ENCODE results near the gene SV2B. TPM values are rescaled to one million over a fixed set of nuclear protein-coding genes. Genes with fewer than 3 reads are reported as not detected.

SV2B gene
- total and polyA plus RNA-seq, 2 donors (not counting 3 experiments of a cell fraction or from before 2014, with no cell fraction given) = not detected

GRCh38 chr15:91126080-91126479 is 26.0 kb downstream of the SV2B start:
- H3K4me1 ChIP-seq (ENCODE audit: control insufficient read depth, extremely low read depth, insufficient read depth, low read length) = no peaks in the 10 kb centered on the region
- no TSS peak for BruUV-seq (replicated peaks)
- no peak overlapping the region for H3K9ac ChIP-seq (replicated peaks; ENCODE audit: extremely low read depth, insufficient read depth, low read length)
- DNase-seq (ENCODE audit: low read depth, low spot score) (no peak), FAIRE-seq (no peak)
- TF ChIP-seq JUN (IDR thresholded peaks at IDR 0.05; ENCODE audit: borderline replicate concordance, insufficient read depth, insufficient read length, low read depth) = no peak
- H3K36me3 ChIP-seq (ENCODE audit: control insufficient read depth in 2 of 2, extremely low read depth in 1 of 2, insufficient read depth in 2 of 2, low read length in 2 of 2) = no peaks in the 10 kb centered on the region
- ChIA-PET POLR2A (no interaction called here), CTCF (no interaction called here)
- intact Hi-C loops (cut with micrococcal nuclease) (no loop called here), dilution Hi-C loops (cut with MboI; ENCODE audit: extremely low pct_ligation_motif_present, low sequenced_read_pairs) (no loop called here)
- H2AFZ ChIP-seq (ENCODE audit: low read depth, low read length) = no peak overlapping the region
- peaks cover 0 to 2% of the 10 kb centered on the region in 2 experiments for H3K27me3 ChIP-seq (ENCODE audit: control insufficient read depth in 2 of 2, insufficient read depth in 2 of 2, low read length in 2 of 2)
- H3K4me2 ChIP-seq (ENCODE audit: insufficient read depth, low read length) = no peak overlapping the region
- no peak overlapping the region for H3K4me3 ChIP-seq (replicated peaks in 1 of 3; ENCODE audit: insufficient read depth in 1 of 3, low read depth in 1 of 3, low read length in 3 of 3)
- no peaks in the 10 kb centered on the region for H4K20me1 ChIP-seq (replicated peaks; ENCODE audit: control insufficient read depth, extremely low read depth, insufficient read depth, low read length)
- H3K79me2 ChIP-seq (ENCODE audit: control insufficient read depth, insufficient read depth, low read length) = no peaks in the 10 kb centered on the region
- H3K9me1 ChIP-seq (replicated peaks; ENCODE audit: control insufficient read depth, extremely low read depth, insufficient read depth, low read length) = no peaks in the 10 kb centered on the region
- no peaks in the 10 kb centered on the region for H3K9me3 ChIP-seq (replicated peaks; ENCODE audit: control insufficient read depth, insufficient read depth, low read length)
- no peak overlapping the region for H3K27ac ChIP-seq (ENCODE audit: insufficient read depth, low read depth, low read length)

GRCh38 chr15:91127236-91127955 is 27.3 kb downstream of the SV2B start:
- dilution Hi-C loops (cut with MboI; ENCODE audit: extremely low pct_ligation_motif_present, low sequenced_read_pairs) (no loop called here), intact Hi-C loops (cut with micrococcal nuclease) (no loop called here)
- H3K79me2 ChIP-seq (ENCODE audit: control insufficient read depth, insufficient read depth, low read length) = no peaks in the 10 kb centered on the region
- no peak overlapping the region for H3K4me3 ChIP-seq (replicated peaks in 1 of 3; ENCODE audit: insufficient read depth in 1 of 3, low read depth in 1 of 3, low read length in 3 of 3)
- peaks cover 0 to 2% of the 10 kb centered on the region in 2 experiments for H3K27me3 ChIP-seq (ENCODE audit: control insufficient read depth in 2 of 2, insufficient read depth in 2 of 2, low read length in 2 of 2)
- no peak for DNase-seq (ENCODE audit: low read depth, low spot score)
- ChIA-PET CTCF (interaction anchor here (1.0 to 1.7 kb wide), 4 partner anchors 8 to 120 kb away, joined by 3 to 4 read pairs (median 3); no protein-coding TSS in a partner anchor), POLR2A (no interaction called here)
- TF ChIP-seq POLR2AphosphoS5 (IDR thresholded peaks at IDR 0.05; ENCODE audit: insufficient read depth, low read depth, low read length) = no peak
- no peak for TF ChIP-seq EZH2 (IDR thresholded peaks at IDR 0.05; ENCODE audit: borderline replicate concordance, low read depth, low read length, severe bottlenecking)
- no peak for TF ChIP-seq MAX (IDR thresholded peaks at IDR 0.05; ENCODE audit: insufficient read depth, insufficient read length)
- TF ChIP-seq POLR2A (IDR thresholded peaks at IDR 0.05; ENCODE audit: low read depth, low read length) = no peak
- TF ChIP-seq GATA2 (IDR thresholded peaks at IDR 0.05; ENCODE audit: insufficient read depth, insufficient read length, low read depth, low read length) = no peak
- no peaks in the 10 kb centered on the region for H4K20me1 ChIP-seq (replicated peaks; ENCODE audit: control insufficient read depth, extremely low read depth, insufficient read depth, low read length)
- no peaks in the 10 kb centered on the region for H3K4me1 ChIP-seq (ENCODE audit: control insufficient read depth, extremely low read depth, insufficient read depth, low read length)
- H3K9me3 ChIP-seq (replicated peaks; ENCODE audit: control insufficient read depth, insufficient read depth, low read length) = no peaks in the 10 kb centered on the region
- no peak for FAIRE-seq
- no peak overlapping the region for H2AFZ ChIP-seq (ENCODE audit: low read depth, low read length)
- H3K36me3 ChIP-seq (ENCODE audit: control insufficient read depth in 2 of 2, extremely low read depth in 1 of 2, insufficient read depth in 2 of 2, low read length in 2 of 2) = no peaks in the 10 kb centered on the region
- H3K27ac ChIP-seq (ENCODE audit: insufficient read depth, low read depth, low read length) = no peak overlapping the region
- no peaks in the 10 kb centered on the region for H3K9me1 ChIP-seq (replicated peaks; ENCODE audit: control insufficient read depth, extremely low read depth, insufficient read depth, low read length)
- H3K9ac ChIP-seq (replicated peaks; ENCODE audit: extremely low read depth, insufficient read depth, low read length) = no peak overlapping the region
- H3K4me2 ChIP-seq (ENCODE audit: insufficient read depth, low read length) = no peak overlapping the region
- BruUV-seq (replicated peaks) = no TSS peak
